Amygdala (tissue), 56 donors: ENCODE data around the gene MXD4.

Source experiments
- DNase-seq, 56 donors: peaks; one replicate each; lab custom pipeline; 2025; lab: John Stamatoyannopoulos, UW

The MXD4 gene

GRCh38 chr4:2265113-2266110, 3.5 kb upstream of the MXD4 start:
- no peak for DNase-seq

GRCh38 chr4:2264481-2265041, 2.7 kb upstream of the MXD4 start:
- no peak for DNase-seq

- DNase-seq = no peak
These were observed 2.0 kb upstream of the MXD4 start for GRCh38 chr4:2263926-2264321.

GRCh38 chr4:2262944-2263250, 988 bp upstream of the MXD4 start:
- no peak for DNase-seq

- peak; percentile 78 to 100 (median 99) for DNase-seq
These were observed 435 bp upstream of the MXD4 start for GRCh38 chr4:2262145-2262943.

- peak in 8 of 56 donors; percentile 18 to 64 (median 34) for DNase-seq
These were observed 628 bp downstream of the MXD4 start for GRCh38 chr4:2261110-2261852.

GRCh38 chr4:2260344-2261109, 1.4 kb downstream of the MXD4 start:
- DNase-seq = no peak

GRCh38 chr4:2259541-2260343, 2.2 kb downstream of the MXD4 start:
- no peak for DNase-seq

- no peak for DNase-seq
These were observed 2.8 kb downstream of the MXD4 start for GRCh38 chr4:2259036-2259540.

GRCh38 chr4:2258091-2259035, 3.5 kb downstream of the MXD4 start:
- no peak for DNase-seq

GRCh38 chr4:2257361-2258081, 4.4 kb downstream of the MXD4 start:
- peak in 2 of 56 donors; percentile 27 to 38 for DNase-seq

- DNase-seq = no peak
These were observed 5.1 kb downstream of the MXD4 start for GRCh38 chr4:2256781-2257191.

GRCh38 chr4:2256156-2256731, 5.7 kb downstream of the MXD4 start:
- peak in 1 of 56 donors; percentile 54 for DNase-seq

- peak in 5 of 56 donors; percentile 35 to 64 (median 37) for DNase-seq
These were observed 6.3 kb downstream of the MXD4 start for GRCh38 chr4:2255501-2256155.

- no peak for DNase-seq
These were observed 7.0 kb downstream of the MXD4 start for GRCh38 chr4:2254665-2255500.
